Smooth muscle cell (in vitro differentiated cells): Measurements from ENCODE around the gene TSPAN18. TPM values are rescaled to one million over a fixed set of nuclear protein-coding genes. Genes with fewer than 3 reads are reported as not detected.
"Not testable (repeated sequence)": the region's sequence is repeated elsewhere in the genome, so short reads cannot be mapped to it uniquely, and the experiment has no call there.

Experiments
- DNase-seq: peaks from one replicate; lab custom pipeline; 2025; ENCODE audit not compliant: unreplicated experiment; lab: John Stamatoyannopoulos, UW
- H2AFZ ChIP-seq: fragments of 200-600 bp; sonication (generic); 2 replicates; pipeline ENCODE4 v1.6.0; 2016; ENCODE audit warnings: antibody characterized with exemption, low read depth, mild to moderate bottlenecking
- H3F3A ChIP-seq: fragments of 200-600 bp; sonication (generic); 2 replicates; pipeline ENCODE4 v1.6.0; 2017; ENCODE audit warnings: antibody characterized with exemption, low read depth
- H3K27ac ChIP-seq: fragments of 200-600 bp; sonication (generic); 2 replicates; pipeline ENCODE4 v1.5.1; 2016; ENCODE audit warnings: low read depth, mild to moderate bottlenecking
- H3K27me3 ChIP-seq: fragments of 200-600 bp; sonication (generic); 2 replicates; pipeline ENCODE4 v1.6.1; 2016; ENCODE audit warnings: low read depth, mild to moderate bottlenecking
- H3K36me3 ChIP-seq: fragments of 200-600 bp; sonication (generic); 2 replicates; pipeline ENCODE4 v1.5.1; 2016; ENCODE audit warnings: low read depth
- H3K4me1 ChIP-seq: fragments of 200-600 bp; sonication (generic); 2 replicates; pipeline ENCODE4 v1.5.1; 2016; ENCODE audit warnings: low read depth
- H3K4me2 ChIP-seq: fragments of 200-600 bp; sonication (generic); 2 replicates; pipeline ENCODE4 v1.6.0; 2016; ENCODE audit warnings: mild to moderate bottlenecking
- H3K4me3 ChIP-seq: fragments of 200-600 bp; sonication (generic); 2 replicates; pipeline ENCODE4 v1.5.1; 2016; ENCODE audit warnings: mild to moderate bottlenecking
- H3K79me2 ChIP-seq: fragments of 200-600 bp; sonication (generic); 2 replicates; pipeline ENCODE4 v1.6.0; 2016; ENCODE audit warnings: low read depth, mild to moderate bottlenecking
- H3K9ac ChIP-seq: fragments of 200-600 bp; sonication (generic); 2 replicates; pipeline ENCODE4 v1.6.0; 2016; ENCODE audit warnings: low read depth
- H3K9me3 ChIP-seq: fragments of 200-600 bp; sonication (generic); replicated peaks from 2 replicates; pipeline ENCODE4 v1.5.1; 2016; ENCODE audit warnings: low read depth
- H4K20me1 ChIP-seq: fragments of 200-600 bp; sonication (generic); 2 replicates; pipeline ENCODE4 v1.6.0; 2016; ENCODE audit warnings: low read depth
- CTCF ChIP-seq: fragments of 200-600 bp; sonication (generic); IDR thresholded peaks from 2 replicates; pipeline ENCODE4 v1.5.1; 2017; ENCODE audit warnings: borderline replicate concordance, mild to moderate bottlenecking, antibody characterized with exemption; ENCODE audit not compliant: insufficient read depth, poor library complexity, severe bottlenecking
- WGBS: methylation state at CpG from one replicate; pipeline ENCODE4 v1.1.7; 2016; ENCODE audit warnings: low lambda C conversion rate; 5-methylcytosine and 5-hydroxymethylcytosine counted together
- polyA plus RNA-seq: library from polyadenylated mRNA; unstranded; fragments of >200 nt; fragmentation: Nextera tagmentation; extraction: Ambion mirVana; gene quantifications from 2 replicates; pipeline ENCODE4 v1.2.1, GENCODE V29; 2016
- total RNA-seq: library from RNA; depleted of rRNA; stranded (reverse); fragments of >200 nt; gene quantifications from 2 replicates; pipeline ENCODE4 v1.2.3, GENCODE V29; 2014

The TSPAN18 gene
- total and polyA plus RNA-seq, 2 experiments from 2014 or later: 3.4 to 15.3 TPM

- 88% methylated on average over 14 of the region's 14 CpGs for WGBS
These were observed 142.0 kb downstream of the TSPAN18 start for GRCh38 chr11:44868455-44869421.

GRCh38 chr11:44870181-44870580 lies 143.4 kb downstream of the TSPAN18 start:
- Histone ChIP-seq H3K9me3 (no peaks in the 10 kb centered on the region), H3K4me1 (peaks cover 17% of the 10 kb centered on the region), H3K4me3 (no peak overlapping the region), H3K9ac (no peak overlapping the region), H3K36me3 (no peaks in the 10 kb centered on the region), H4K20me1 (no peaks in the 10 kb centered on the region), H3F3A (no peaks in the 10 kb centered on the region), H3K27me3 (no peaks in the 10 kb centered on the region), H2AFZ (no peak overlapping the region), H3K27ac (peak overlapping the region; percentile 45), H3K4me2 (peak overlapping the region; percentile 29), H3K79me2 (no peaks in the 10 kb centered on the region)
- WGBS: 24% methylated on average over 3 of the region's 3 CpGs
- TF ChIP-seq CTCF: no peak
- no peak for DNase-seq

More at GRCh38 chr11:44868455-44869421, 142.0 kb downstream of the TSPAN18 start:
- Histone ChIP-seq H4K20me1 (no peaks in the 10 kb centered on the region), H3K4me3 (no peak overlapping the region), H3K79me2 (no peaks in the 10 kb centered on the region), H3K9me3 (no peaks in the 10 kb centered on the region), H3K36me3 (no peaks in the 10 kb centered on the region), H3K4me2 (no peak overlapping the region), H3K27ac (no peak overlapping the region), H3K9ac (no peak overlapping the region), H2AFZ (no peak overlapping the region), H3K27me3 (no peaks in the 10 kb centered on the region), H3K4me1 (peaks cover 11% of the 10 kb centered on the region), H3F3A (no peaks in the 10 kb centered on the region)
- no peak for TF ChIP-seq CTCF
- DNase-seq: no peak

GRCh38 chr11:44870615-44871176 lies 143.9 kb downstream of the TSPAN18 start:
- Histone ChIP-seq H3K79me2 (no peaks in the 10 kb centered on the region), H3K27me3 (no peaks in the 10 kb centered on the region), H3K9ac (no peak overlapping the region), H3K27ac (peak overlapping the region; percentile 45), H2AFZ (no peak overlapping the region), H3K36me3 (no peaks in the 10 kb centered on the region), H4K20me1 (no peaks in the 10 kb centered on the region), H3K4me1 (peaks cover 17% of the 10 kb centered on the region), H3K9me3 (no peaks in the 10 kb centered on the region), H3K4me2 (peak overlapping the region; percentile 29), H3K4me3 (no peak overlapping the region), H3F3A (no peaks in the 10 kb centered on the region)
- TF ChIP-seq CTCF: no peak
- 90% methylated on average over 2 of the region's 2 CpGs for WGBS
- no peak for DNase-seq

- not testable (repeated sequence) for H3K27me3 ChIP-seq, H3K4me2 ChIP-seq, H3K9ac ChIP-seq, H2AFZ ChIP-seq, H4K20me1 ChIP-seq, H3K79me2 ChIP-seq, H3F3A ChIP-seq, H3K9me3 ChIP-seq, H3K4me3 ChIP-seq, H3K27ac ChIP-seq, DNase-seq, H3K36me3 ChIP-seq
- WGBS: 90% methylated on average over 3 of the region's 3 CpGs
- peaks cover 18% of the 10 kb centered on the region for H3K4me1 ChIP-seq
These were observed 144.9 kb downstream of the TSPAN18 start for GRCh38 chr11:44871682-44872081.
